ENCODE results near the gene WDR11.

GRCh38 chr10:120841522-120842189 lies 9.5 kb upstream of the WDR11 start:
- no peak for TF ChIP-seq CTCF (IDR thresholded peaks at IDR 0.05)
- TF ChIP-seq POLR2AphosphoS5 (IDR thresholded peaks at IDR 0.05) = no peak
